Activated CD8-positive, alpha-beta memory T cell treated with anti-CD3 and anti-CD28 coated beads for 4 hours (primary cell): ENCODE data around the gene PTGES3L.
"Not testable (repeated sequence)": the region's sequence is repeated elsewhere in the genome, so short reads cannot be mapped to it uniquely, and the experiment has no call there.

ENCODE experiments used
- DNase-seq, 2 donors: peaks; one replicate each; pipeline ENCODE4 v3.0.0-alpha.2; 2020; ENCODE audit warnings: low read depth in 2 of 2

Gene PTGES3L

DNA sequence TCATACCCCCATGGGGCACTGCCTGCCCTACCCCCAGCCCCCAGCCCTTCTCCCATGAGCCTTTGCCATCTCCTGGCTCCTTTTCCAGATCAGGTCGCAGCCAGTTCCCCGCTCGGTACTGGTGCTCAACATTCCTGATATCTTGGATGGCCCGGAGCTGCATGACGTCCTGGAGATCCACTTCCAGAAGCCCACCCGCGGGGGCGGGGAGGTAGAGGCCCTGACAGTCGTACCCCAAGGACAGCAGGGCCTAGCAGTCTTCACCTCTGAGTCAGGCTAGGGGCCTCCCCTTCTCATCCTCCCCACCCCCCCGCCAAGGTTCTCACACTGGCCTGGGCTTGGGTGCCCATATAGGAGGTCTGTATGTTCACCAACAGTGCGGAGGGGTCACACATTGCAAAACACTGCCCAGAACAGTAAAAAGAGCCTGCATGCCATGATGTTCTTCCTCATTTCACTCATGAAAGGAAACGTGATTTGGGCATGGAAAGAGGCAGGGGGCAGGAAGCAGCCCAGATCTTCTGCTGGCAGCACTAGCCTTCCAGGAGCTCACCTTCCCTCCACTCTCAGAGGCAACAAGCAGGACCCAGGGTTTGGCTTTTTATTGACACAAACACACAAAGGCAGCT is 34.3 kb upstream of the PTGES3L start:
- DNase-seq: no peak

DNA sequence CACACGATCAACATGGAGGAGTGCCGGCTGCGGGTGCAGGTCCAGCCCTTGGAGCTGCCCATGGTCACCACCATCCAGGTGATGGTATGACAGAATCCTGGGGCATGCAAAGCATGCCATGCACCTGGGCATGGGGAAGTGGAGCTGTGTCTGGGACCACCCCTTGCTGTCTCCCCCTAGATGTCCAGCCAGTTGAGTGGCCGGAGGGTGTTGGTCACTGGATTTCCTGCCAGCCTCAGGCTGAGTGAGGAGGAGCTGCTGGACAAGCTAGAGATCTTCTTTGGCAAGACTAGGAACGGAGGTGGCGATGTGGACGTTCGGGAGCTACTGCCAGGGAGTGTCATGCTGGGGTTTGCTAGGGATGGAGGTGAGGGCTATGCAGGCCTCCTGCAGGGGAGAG is 33.4 kb upstream of the PTGES3L start:
- DNase-seq: no peak

DNA sequence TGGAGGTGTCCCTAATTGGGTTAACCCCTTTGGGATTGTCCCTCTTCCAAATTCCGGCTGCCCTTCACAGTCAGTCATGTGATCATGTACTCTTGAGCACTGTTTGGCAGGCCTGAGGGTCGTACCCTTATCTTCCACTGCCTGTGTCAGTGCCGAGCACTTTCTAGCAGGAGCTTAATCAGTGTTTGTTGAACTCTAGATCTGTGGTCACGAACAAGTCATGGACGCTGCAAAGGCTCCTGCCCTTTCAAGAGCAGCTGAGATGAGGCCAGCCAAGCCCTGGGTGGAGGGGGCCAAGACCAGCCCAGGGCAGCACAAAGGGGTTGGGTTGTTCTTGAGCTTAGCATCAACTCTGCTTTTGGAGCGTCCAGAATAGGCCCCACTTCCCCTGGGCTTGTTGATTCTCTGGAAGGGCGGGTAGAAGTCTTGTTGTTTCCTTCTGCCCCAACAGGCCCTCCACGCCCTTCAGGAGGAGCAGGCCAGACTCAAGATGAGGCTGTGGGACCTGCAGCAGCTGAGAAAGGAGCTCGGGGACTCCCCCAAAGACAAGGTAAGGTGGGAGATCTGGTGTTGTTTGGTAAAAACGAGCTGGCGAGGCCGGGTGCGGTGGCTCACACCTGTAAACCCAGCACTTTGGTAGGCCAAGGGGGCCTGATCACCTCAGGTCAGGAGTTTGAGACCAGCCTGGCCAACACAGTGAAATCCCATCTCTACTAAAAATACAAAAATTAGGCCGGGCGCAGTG is 32.0 kb upstream of the PTGES3L start:
- no peak for DNase-seq

DNA sequence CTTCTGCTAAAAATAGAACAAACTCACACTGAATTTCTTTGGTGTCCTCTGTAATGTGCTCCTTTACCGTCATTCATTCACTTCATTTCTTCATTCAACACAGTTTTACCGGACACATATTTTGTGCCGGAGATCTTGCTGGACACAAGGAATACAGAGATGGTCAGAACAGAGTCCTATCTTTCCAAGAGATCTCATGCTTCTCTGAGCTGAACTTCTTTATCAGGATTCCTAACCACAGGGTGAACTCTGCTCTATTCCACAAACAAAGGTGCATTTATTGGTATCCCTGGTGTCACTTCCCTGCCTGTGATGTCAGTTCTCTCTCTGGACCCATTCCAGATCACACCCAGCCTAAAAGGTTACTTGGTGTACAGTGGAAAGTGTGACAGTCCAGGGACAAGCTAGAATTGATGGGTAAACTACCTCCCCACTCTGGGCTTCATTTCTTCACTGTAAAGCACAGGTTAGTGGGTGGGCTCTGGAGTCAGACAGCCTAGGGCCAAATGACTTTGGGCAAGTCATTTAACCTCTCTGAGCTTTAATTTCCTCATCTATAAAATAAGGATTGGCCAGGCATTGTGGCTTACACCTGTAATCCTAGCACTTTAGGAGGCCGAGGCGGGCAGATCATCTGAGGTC is 30.9 kb upstream of the PTGES3L start:
- no peak for DNase-seq

DNA sequence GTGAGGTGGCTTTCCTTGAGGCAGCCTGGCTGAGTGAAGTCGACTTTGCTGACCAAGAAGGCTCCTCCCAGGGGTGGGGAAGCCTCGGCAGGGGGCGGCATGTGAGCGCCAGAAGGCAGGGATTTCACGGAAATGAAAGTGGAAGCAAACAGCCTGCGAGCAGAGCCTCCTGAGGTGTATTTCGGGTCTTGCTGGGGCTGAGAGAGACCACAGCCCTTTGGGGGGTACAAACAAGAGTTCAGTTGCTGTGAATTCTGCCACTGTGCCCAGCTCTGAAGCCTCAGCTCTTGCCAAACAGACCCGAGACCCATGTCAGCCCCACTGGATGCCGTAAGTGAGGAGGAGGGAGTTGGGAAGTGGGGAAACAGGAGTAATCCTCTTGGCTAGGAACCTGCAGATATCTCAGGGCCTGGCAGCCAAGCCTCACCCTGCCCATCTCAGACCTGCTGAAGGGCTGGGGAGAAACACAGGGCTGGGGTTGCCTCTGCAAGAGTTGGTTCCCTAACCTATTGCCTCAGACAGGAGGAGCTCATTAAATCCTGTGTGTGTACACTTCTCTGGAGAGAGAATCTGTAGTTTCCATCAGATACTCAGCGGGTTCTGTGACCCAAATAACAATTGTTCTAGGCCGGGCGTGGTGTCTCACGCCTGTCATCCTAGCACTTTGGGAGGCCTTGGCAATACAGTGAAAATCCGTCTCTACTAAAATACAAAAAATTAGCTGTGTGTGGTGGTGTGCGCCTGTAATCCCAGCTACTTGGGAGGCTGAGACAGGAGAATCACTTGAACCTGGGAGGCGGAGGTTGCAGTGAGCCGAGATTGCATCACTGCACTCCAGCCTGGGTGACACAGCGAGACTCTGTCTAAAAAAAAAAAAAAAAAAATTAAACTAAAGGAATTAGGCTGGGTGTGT is 27.0 kb upstream of the PTGES3L start, which contains the start of gene IFI35:
TSS of gene IFI35 (plus strand) at position 146 of the 913 bp plus-strand sequence. CDS start at position 310, 164 bp downstream.
- DNase-seq: peak; percentile 72 to 79

DNA sequence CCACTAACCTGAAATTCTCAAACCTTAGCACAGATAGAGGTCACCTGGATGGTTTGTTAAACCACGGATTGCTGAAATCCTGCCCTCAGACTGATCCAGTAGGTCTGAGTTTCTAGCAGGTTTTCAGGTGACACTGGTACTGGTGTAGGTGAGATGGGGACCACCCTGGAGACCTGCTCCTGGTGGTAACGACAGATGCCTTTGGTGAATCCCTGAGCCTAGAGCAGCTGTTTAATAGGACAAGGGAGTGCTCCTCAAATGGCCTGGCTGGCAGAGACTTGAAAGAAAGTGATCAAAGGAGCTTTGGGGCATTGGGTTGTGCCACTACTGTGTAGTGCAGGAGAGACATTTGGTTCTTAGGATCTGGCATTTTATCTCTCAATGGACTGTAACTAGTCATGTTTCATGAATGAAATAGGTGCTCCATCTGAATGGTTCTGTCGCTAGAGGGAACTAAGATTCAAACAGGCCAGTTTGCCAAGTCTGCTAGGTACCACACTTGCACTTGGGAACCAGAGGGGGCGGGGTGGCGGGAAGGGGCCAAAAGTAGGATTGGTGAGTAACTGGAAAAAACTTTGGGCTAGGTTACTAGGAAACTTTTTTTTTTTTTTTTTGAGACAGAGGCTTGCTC is 23.8 kb upstream of the PTGES3L start:
- no peak for DNase-seq

DNA sequence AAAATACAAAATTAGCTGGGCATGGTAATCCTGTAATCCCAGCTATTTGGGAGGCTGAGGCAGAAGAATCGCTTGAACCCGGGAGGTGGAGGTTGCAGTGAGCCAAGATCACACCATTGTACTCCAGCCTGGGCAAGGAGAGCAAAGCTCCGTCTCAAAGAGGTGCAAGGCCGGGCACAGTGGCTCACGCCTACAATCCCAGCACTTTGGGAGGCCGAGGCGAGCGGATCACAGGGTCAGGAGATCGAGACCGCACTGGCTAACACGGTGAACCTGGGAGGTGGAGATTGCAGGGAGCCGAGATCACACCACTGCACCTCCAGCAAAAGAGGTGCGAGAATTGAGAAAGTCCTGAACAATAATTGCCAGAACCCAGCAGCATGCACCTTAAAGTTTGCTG is 21.0 kb upstream of the PTGES3L start:
- not testable (repeated sequence) for DNase-seq

DNA sequence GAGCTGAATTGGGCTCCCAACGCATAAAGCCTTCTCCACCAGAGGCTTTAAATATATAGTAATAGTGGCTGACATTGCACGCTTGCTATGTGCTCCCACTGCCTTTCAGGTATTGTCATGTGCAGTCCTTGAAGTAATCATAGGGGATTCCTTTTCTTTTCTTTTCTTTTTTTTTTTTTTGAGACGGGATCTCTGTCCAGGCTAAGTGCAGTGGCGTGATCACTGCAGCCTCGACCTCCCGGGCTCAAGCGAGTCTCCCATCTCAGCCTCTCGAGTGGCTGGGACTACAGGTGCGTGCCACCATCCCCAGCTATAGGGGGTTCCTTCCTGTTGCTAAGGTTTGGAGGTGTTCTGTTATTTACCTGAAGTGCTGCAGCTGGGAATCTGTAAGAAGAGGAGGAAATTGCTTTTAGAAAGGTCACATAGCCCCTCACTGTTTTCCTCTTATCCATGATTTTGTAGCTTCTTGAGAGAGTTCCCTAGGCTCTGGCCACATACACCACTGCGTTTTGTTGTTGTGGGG is 19.2 kb upstream of the PTGES3L start:
- no peak for DNase-seq

DNA sequence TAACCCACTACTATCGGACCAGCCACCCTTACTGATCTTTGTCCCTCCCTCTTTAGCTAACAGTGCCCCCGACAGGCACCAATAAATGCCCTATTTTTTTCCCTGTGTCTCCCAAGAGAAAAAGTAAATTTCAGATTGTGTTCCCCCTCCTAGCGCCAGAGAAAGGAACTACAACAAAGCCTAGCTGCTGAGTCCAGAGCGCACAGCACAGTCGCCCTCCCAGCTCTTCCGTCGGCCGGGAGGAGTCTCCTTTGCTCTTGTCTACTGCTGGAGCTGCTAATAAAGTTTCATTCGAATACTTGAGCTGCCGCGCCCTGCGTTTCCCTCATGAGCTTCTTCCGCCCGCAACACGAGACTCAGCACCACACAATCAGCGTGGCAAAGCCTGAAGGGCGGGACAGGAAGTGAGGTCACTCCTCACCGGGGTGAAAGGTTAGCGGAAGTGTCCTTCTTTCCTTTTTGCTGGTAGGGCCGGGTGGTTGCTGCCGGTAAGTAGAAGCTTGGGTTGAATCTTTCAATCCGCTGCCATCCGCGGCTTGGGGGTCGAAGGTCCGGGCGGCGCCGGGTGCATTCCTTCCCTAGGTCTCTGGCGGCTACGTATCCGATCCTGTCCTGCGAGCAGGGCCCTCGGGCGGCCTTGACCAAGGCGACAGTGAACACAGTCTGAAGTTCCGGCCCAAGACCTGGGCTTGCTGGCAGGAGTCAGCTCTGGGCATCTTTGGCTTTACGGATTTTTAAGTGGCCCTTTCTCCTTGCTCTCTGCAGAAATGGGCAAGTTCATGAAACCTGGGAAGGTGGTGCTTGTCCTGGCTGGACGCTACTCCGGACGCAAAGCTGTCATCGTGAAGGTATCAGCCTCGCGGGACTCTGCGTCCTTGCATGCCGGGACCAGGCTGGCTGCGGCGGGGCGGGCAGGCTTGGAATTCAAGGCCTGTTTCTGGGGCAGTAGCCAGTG is 18.4 kb upstream of the PTGES3L start, which contains the start of gene RPL27:
TSS of gene RPL27 (plus strand) at position 436 of the 955 bp plus-strand sequence. CDS start at position 768, 332 bp downstream.
- peak; percentile 93 to 97 for DNase-seq

DNA sequence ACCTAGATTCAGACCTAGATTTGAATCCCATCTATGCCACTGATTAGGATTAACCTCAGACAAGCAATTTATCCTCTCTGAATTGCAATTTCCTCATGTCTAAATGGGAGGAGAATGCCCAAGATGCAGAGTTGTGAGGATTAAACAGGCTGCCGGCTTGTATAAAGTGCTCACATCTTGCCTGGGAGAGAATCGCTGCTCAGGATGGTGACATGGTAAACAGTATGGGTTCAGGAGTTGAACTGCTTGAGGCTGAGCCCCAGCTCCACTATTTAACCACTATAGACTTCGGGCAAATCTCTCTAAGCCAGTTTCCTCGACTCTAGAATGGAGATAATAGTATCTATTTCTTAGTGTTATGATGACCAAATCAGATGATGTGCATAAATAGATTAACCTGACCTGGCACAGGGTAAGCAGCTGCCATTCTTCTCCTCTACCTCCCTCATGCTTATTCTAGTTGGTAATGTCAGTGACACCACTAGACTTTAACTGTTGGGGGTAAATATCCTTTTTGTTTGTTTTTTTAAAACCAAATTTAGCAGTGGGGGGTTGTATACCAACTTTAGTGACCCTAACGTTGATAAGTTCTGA is 17.6 kb upstream of the PTGES3L start:
- DNase-seq: no peak

DNA sequence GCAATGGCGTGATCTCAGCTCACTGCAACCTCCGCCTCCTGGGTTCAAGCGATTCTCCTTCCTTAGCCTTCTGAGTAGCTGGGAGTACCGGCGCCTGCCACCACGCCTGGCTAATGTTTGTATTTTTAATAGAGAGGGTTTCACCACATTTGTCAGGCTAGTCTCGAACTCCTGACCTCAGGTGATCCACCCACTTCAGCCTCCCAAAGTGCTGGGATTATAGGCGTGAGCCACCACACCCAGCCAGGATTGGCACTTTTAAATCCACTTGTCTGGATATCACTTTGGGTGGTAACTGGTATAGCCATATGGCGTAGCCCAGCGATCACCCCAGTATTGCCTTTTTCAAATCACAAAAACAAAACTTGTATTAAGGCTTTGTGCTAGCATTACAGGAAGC is 14.0 kb upstream of the PTGES3L start:
- DNase-seq: not testable (repeated sequence)

DNA sequence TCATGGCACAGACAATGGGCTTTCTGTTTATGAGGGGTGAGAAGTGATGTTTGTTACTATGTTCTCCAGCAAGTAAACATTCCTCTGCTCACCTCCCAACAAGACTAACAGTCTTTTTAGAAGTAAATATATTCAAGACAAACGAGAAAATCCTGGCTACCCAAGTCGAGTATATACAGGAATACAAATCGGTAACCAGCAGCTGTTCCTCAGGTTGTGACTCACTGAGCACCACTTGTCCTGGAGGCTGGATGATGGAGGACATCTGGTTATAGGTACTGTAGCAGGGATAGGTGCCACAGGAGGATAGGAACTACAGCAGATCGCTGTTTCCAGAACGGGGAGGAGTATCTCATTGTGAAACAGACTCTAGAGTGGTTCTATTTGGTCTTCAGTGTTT is 13.0 kb upstream of the PTGES3L start:
- DNase-seq: no peak

DNA sequence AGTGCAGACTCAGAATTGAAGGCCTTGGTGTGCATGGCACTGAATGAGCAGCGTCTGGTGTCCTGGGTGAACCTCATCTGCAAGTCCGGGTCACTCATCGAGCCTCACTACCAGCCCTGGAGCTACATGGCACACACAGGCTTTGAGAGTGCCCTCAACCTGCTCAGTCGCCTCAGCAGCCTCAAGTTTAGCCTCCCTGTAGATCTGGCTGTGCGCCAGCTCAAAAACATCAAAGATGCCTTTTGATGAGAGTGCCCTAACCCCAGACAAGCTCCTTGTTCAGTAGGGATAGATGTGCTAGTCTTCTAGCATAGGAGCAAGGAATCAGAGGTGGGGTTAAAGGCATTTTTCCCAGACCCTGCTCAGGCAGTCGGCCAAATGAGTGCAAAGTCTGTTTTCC is 11.6 kb upstream of the PTGES3L start:
- DNase-seq: no peak

DNA sequence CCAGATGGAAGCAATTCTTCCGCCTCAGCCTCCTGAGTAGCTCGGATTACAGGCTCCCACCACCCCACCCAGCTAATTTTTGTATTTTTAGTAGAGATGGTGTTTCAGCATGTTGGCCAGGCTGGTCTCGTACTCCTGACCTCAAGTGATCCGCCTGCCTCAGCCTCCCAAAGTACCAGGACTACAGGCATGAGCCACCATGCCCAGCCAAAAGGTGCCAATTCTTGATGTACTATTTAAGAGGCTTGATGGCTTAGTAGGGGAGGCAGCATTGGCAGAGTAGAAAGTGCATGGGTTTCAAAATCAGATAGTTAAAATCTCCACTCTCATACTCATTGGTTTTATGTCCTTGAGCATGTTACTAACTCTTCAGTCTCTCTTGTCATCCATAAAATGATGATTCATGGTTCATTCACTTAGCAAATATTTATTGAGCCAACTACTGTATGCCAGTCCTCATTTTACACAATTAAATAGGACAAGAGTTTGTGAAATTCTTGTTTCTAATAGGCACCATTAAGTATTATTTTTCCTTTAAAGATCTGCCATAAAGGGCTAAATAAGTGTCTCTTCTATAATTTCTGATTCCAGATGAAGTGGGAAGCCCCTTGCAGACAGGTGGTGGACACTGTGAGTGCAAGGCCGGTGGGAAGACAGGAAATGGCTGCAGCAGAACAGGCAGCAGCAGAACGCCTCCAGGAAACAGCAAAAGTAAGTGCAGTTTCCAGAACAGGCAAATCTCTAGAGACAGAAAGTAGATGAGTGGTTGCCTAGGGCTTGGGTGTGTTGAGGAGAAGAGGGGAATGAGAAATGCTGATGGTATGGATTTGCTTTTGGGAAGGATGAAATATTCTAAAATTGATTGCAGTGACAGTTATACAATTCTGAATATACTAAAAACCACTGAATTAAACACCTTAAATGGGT is 10.1 kb upstream of the PTGES3L start:
- no peak for DNase-seq

DNA sequence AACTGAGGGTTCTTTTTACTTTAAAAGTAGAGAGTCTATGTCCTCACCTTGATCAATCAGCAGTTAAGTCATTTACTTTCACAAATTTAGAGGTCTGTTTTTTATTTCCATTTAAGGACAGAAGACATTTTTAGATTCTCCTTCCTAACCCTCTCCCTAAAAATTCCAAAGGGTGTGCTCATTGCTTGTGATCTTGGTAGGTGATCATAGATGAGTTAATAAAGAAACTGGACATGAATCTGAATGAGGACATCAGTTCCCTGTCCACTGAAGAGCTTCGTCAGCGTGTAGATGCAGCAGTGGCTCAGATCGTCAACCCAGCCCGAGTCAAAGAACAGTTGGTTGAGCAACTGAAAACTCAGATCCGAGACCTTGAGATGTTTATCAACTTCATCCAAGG is 9.3 kb upstream of the PTGES3L start:
- no peak for DNase-seq

DNA sequence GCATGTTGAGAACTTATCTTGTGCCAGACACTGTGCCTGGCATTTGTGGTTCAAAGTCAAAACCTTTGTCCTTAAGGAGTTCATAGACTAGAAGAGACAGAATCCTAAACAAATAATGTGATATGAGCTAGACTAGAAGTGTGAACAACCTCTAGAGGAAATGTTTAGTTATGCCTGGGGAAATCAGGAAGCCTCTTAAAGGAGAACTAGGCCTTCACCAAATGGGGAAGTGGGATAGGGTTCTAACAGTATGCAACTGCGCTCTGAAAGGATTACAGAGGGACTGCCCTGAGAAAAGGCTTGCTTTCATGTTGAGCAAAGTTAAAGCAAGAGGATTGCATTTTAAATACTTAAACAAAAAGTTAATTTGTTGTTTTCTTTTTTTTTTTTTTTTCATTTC is 5.3 kb upstream of the PTGES3L start:
- DNase-seq: no peak

DNA sequence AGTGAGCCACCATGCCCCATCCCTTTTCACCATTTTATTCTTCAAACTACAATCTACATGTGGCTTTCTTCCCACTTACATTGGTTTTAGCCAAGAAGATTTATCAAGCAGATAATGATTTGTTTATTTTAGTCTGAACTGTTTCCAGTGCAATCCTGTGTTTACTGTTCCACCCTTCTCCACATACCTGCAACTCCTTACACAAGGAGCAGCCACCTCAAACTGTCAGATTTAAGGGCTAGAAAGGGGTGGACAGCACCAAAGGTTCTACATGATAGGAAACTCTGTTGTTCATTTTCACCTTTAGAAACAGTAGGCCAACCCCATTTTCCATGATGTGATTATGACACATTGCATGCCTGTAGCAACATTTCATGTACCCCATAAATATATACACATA is 2.4 kb upstream of the PTGES3L start:
- DNase-seq: no peak

DNA sequence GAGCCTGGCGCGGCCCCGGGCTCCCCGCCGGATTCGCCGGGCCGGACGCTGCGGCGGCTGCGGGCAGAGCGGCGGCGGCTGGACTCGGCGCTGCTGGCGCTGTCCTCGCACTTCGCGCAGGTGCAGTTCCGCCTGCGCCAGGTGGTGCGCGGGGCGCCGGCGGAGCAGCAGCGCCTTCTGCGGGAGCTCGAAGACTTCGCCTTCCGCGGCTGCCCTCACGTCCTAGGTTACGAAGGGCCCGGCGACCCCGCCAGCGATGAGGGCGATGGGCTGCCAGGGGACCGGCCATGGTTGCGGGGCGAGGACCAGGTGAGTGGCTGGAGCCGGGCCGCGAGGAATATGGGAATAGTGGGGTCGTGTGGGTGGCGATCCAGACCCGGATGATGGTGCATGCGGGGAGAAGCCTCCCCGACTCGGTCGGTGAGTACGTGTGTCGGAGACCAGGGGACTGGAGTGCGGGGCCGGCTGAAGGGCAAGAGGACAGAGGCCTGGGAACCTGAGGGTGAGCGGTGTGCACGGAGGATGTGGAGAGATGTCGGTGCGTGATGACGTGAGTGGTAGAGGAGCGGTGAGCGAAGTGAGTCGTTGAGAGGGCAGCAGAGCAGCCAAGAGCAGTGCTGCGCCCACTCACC is 1.0 kb upstream of the PTGES3L start:
- DNase-seq: peak; percentile 21 to 43
